Peyer's patch (tissue), 4 donors: Measurements from ENCODE around the gene ALDH1L1. TPM values are rescaled to one million over a fixed set of nuclear protein-coding genes. Genes with fewer than 3 reads are reported as not detected.

ENCODE experiments used
- DNase-seq, 3 donors: peaks; one replicate each; pipeline ENCODE4 v3.0.0-alpha.2; 2017 to 2019
- H3K27ac ChIP-seq, 4 donors: fragments of 200-600 bp; sonication (generic); one replicate each; pipeline ENCODE4 v1.5.1; 2016 to 2019
- H3K27me3 ChIP-seq, 2 donors: fragments of 200-600 bp; sonication (generic); one replicate each; pipeline ENCODE4 v1.5.1; 2019
- H3K36me3 ChIP-seq, 3 donors: fragments of 200-600 bp; sonication (generic); one replicate each; pipeline ENCODE4 v1.5.1; 2016 to 2019
- H3K4me1 ChIP-seq, 4 donors: fragments of 200-600 bp; sonication (generic); one replicate each; pipeline ENCODE4 v1.5.1; 2016 to 2019
- H3K4me3 ChIP-seq, 4 donors: fragments of 200-600 bp; sonication (generic); 1 replicate in 3 of 4; 2 replicates in 1 of 4; pipeline ENCODE4 v1.5.1; 2016 to 2019; ENCODE audit warnings: mild to moderate bottlenecking in 1 of 4
- H3K9me3 ChIP-seq, 4 donors: fragments of 200-600 bp; sonication (generic); one replicate each; pipeline ENCODE4 v1.5.1; 2016 to 2019; ENCODE audit warnings: mild to moderate bottlenecking in 1 of 4
- CTCF ChIP-seq, 6 experiments: fragments of 450-650 bp in 4 of 6; fragments of 200-600 bp in 2 of 6; sonication (generic) in 1 of 6; IDR thresholded peaks; one replicate each; pipeline ENCODE4 v1.5.1; 2017 to 2019; ENCODE audit warnings: antibody characterized with exemption in 6 of 6, mild to moderate bottlenecking in 3 of 6, moderate library complexity in 1 of 6
- POLR2A ChIP-seq, 2 donors: fragments of 450-650 bp; IDR thresholded peaks; one replicate each; pipeline ENCODE4 v1.5.1; 2017; ENCODE audit warnings: antibody characterized with exemption in 2 of 2, mild to moderate bottlenecking in 2 of 2, moderate library complexity in 2 of 2
- total RNA-seq, 4 donors: library from RNA; depleted of rRNA; stranded (reverse); fragments of >200 nt; gene quantifications; one replicate each; pipeline ENCODE4 v1.1.0, GENCODE V29; 2016

Gene ALDH1L1
- total RNA-seq, 4 donors from 2014 or later: 2.0 to 14.2 (median 4.6) TPM

GRCh38 chr3:126108676-126109050, 71.7 kb downstream of the ALDH1L1 start:
- no peaks in the 10 kb centered on the region for H3K4me1 ChIP-seq
- TF ChIP-seq CTCF (IDR thresholded peaks at IDR 0.05) (no peak), POLR2A (IDR thresholded peaks at IDR 0.05) (no peak)
- no peaks in the 10 kb centered on the region for H3K27me3 ChIP-seq
- H3K27ac ChIP-seq: no peak overlapping the region
- peak in 1 of 3 donors; percentile 41 for DNase-seq
- no peaks in the 10 kb centered on the region for H3K9me3 ChIP-seq
- no peak overlapping the region for H3K4me3 ChIP-seq
- H3K36me3 ChIP-seq: no peaks in the 10 kb centered on the region

DNA sequence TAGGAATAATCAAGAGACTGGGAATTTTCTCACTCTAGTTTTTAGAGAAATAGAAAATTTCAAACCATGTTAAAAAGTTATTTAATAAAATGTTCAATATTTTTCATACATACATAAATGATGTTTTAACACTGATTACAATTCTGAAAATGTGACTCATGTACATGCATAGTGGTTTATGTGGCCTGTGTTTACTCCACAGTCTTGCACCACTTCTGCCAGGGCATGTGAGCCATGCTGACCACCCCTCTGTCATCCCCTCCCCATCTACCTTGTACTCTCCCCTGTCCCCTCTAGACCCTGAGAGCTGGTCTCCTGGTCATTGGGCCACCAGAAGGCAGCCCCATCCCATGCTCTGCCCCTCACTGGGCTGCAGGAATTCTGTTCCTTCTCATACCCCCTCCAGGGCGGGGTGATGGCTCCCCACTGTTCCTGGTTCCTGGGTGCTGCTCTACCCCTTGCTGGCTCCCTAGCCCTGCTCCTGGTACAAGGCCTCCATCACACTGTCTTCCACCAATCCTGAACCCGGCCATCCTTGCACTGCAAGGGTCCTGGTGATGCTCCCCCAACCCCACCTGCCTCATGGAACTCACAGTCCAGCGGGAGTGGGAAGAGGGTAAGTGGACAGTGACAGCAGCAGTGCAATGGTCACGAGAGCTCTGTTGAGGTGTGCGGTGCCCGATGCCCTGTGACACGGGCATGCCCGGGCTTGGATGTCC, 72.3 kb downstream of the ALDH1L1 start:
- Histone ChIP-seq H3K36me3 (no peaks in the 10 kb centered on the region), H3K4me1 (no peaks in the 10 kb centered on the region), H3K27ac (no peak overlapping the region), H3K4me3 (no peak overlapping the region), H3K9me3 (no peaks in the 10 kb centered on the region), H3K27me3 (no peaks in the 10 kb centered on the region)
- no peak for TF ChIP-seq CTCF (IDR thresholded peaks at IDR 0.05)
- peak in 2 of 3 donors; percentile 7 to 42 for DNase-seq

GRCh38 chr3:126107203-126107939, 73.0 kb downstream of the ALDH1L1 start:
- Histone ChIP-seq H3K4me1 (no peaks in the 10 kb centered on the region), H3K27ac (no peak overlapping the region), H3K9me3 (no peaks in the 10 kb centered on the region), H3K4me3 (no peak overlapping the region), H3K27me3 (no peaks in the 10 kb centered on the region), H3K36me3 (no peaks in the 10 kb centered on the region)
- TF ChIP-seq CTCF (IDR thresholded peaks at IDR 0.05) (no peak), POLR2A (IDR thresholded peaks at IDR 0.05) (no peak)
- peak in 2 of 3 donors; percentile 2 to 40 for DNase-seq

GRCh38 chr3:126106336-126107202, 73.8 kb downstream of the ALDH1L1 start:
- no peak overlapping the region for H3K27ac ChIP-seq
- no peak for TF ChIP-seq POLR2A (IDR thresholded peaks at IDR 0.05)
- no peak for TF ChIP-seq CTCF (IDR thresholded peaks at IDR 0.05)
- DNase-seq: peak in 2 of 3 donors; percentile 6 to 30
- no peaks in the 10 kb centered on the region for H3K9me3 ChIP-seq
- H3K27me3 ChIP-seq: no peaks in the 10 kb centered on the region
- H3K36me3 ChIP-seq: no peaks in the 10 kb centered on the region
- no peaks in the 10 kb centered on the region for H3K4me1 ChIP-seq
- no peak overlapping the region for H3K4me3 ChIP-seq

- peak in 2 of 3 donors; percentile 10 to 30 for DNase-seq
- H3K36me3 ChIP-seq: no peaks in the 10 kb centered on the region
Measured at GRCh38 chr3:126105691-126106187, 74.6 kb downstream of the ALDH1L1 start.

More at GRCh38 chr3:126105691-126106187, 74.6 kb downstream of the ALDH1L1 start:
- TF ChIP-seq POLR2A (IDR thresholded peaks at IDR 0.05) (no peak), CTCF (IDR thresholded peaks at IDR 0.05) (no peak)
- Histone ChIP-seq H3K4me1 (no peaks in the 10 kb centered on the region), H3K4me3 (no peak overlapping the region), H3K27me3 (no peaks in the 10 kb centered on the region), H3K9me3 (no peaks in the 10 kb centered on the region), H3K27ac (no peak overlapping the region)
